Kidney (tissue), 14 donors: Measurements from ENCODE around the gene XPO6. TPM values are rescaled to one million over a fixed set of nuclear protein-coding genes. Genes with fewer than 3 reads are reported as not detected.

Experiments
- DNase-seq, 5 donors: peaks; one replicate each; pipeline ENCODE4 v3.0.0-alpha.2; 2013 to 2020
- FAIRE-seq: peaks from 2 replicates; lab custom pipeline; 2012; peaks lifted over from hg19 to GRCh38; lab: Jason Lieb, UNC
- H3K27ac ChIP-seq, 2 donors: one replicate each; pipeline ENCODE4 v1.7.0; 2013; ENCODE audit warnings: low read depth in 2 of 2, low read length in 2 of 2, inconsistent platforms in 1 of 2
- H3K27me3 ChIP-seq: one replicate; pipeline ENCODE4 v1.7.1; 2013; ENCODE audit warnings: low read length, inconsistent platforms; ENCODE audit not compliant: control insufficient read depth, insufficient read depth
- H3K36me3 ChIP-seq, 3 donors: one replicate each; pipeline versions ENCODE4 v1.7.0 to v1.7.1; 2013; ENCODE audit warnings: low read length in 3 of 3, control low read depth in 1 of 3, inconsistent platforms in 1 of 3; ENCODE audit not compliant: insufficient read depth in 3 of 3, control insufficient read depth in 2 of 3
- H3K4me1 ChIP-seq, 3 donors: one replicate each; pipeline versions ENCODE4 v1.7.0 to v1.7.1; 2013; ENCODE audit warnings: low read length in 3 of 3, inconsistent platforms in 1 of 3, low read depth in 1 of 3; ENCODE audit not compliant: control insufficient read depth in 2 of 3, insufficient read depth in 2 of 3
- H3K4me3 ChIP-seq, 3 donors: one replicate each; pipeline versions ENCODE4 v1.7.0 to v1.8.1; 2013; ENCODE audit warnings: low read length in 3 of 3, control low read depth in 1 of 3, inconsistent platforms in 1 of 3
- H3K9ac ChIP-seq, 3 donors: one replicate each; pipeline versions ENCODE4 v1.7.0 to v1.7.1; 2013; ENCODE audit warnings: low read length in 3 of 3, control low read depth in 1 of 3, inconsistent platforms in 1 of 3
- H3K9me3 ChIP-seq, 3 donors: one replicate each; pipeline versions ENCODE4 v1.7.0 to v1.7.1; 2013; ENCODE audit warnings: low read length in 3 of 3, control low read depth in 1 of 3, inconsistent platforms in 1 of 3; ENCODE audit not compliant: control insufficient read depth in 2 of 3, insufficient read depth in 1 of 3
- CTCF ChIP-seq: IDR thresholded peaks from 3 replicates; pipeline ENCODE4 v1.5.1; 2012; ENCODE audit warnings: mild to moderate bottlenecking, moderate library complexity, borderline replicate concordance; ENCODE audit not compliant: insufficient read depth; ENCODE audit errors: extremely low read depth
- intact Hi-C: fragments of 100-400 bp; cut with DNase I; formaldehyde crosslinking; loops from one replicate; pipeline ENCODE4 v1.11.1; 2022
- polyA plus RNA-seq: library from polyadenylated mRNA; stranded (reverse); fragments of 350-450 nt; fragmentation: Illumina TruSeq; extraction: RNeasy Lipid Tissue Mini Kit (QIAGEN cat#74804); gene quantifications from one replicate; pipeline ENCODE4 v1.2.3, GENCODE V29; 2014; ENCODE audit warnings: low read depth, low replicate concordance; ENCODE audit not compliant: insufficient read depth
- total RNA-seq: library from RNA; stranded (reverse); fragmentation: NEBNext Ultra II Directional; extraction: Animal tissue kit (Norgen Biotek cat#: 25700); gene quantifications from one replicate; pipeline ENCODE4 v1.2.1, GENCODE V29; 2021
- donor health status: control.
- donor health status: control.
- donor health status: control.
- donor health status: control.
- donor health status: control.
- donor health status: DM: yes; HTN: yes; CAD: no.
- donor health status: Normal renal cell carcinoma (clear cell type).

The XPO6 gene
- total and polyA plus RNA-seq, 2 donors from 2014 or later: 57.2 to 98.8 TPM

DNA sequence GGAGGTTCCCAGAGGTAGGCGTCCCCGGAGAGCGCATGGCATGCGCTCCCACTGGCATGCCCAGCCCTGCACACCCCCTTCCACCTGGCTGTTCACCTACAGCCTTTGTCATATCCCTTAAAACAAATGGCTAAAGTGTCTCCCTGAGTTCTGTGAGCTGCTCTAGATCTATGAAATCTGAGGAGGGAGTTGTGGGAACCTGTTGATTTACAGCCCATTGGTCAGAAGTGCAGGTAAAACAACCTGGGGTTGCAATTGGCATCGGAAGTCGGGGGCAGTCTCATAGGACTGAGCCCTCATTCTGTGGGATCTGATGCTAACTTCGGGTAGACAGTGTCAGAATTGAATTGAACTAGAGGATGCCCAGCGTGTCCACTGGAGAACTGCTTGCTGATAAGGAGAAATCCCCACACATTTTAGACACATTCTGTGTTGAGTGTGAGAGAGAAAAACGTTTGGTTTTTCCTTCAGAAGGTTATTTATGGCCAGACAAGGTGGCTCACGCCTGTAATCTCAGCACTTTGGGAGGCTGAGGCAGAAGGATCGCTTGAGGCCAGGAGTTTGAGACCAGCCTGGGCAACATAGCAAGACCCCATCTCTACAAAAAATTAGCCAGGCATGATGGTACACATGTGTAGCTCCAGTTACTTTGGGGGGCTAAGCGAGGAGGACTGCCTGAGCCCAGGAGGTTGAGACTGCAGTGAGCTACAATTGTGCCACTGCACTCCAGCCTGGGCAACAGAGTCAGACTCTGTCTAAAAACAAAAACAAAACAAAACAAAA lies 126.2 kb downstream of the XPO6 start:
- no peak for TF ChIP-seq CTCF
- no peaks in the 10 kb centered on the region for H3K36me3 ChIP-seq
- H3K4me3 ChIP-seq: no peak overlapping the region
- no peaks in the 10 kb centered on the region for H3K9me3 ChIP-seq
- intact Hi-C loops: no loop called here
- H3K27me3 ChIP-seq: no peaks in the 10 kb centered on the region
- no peak overlapping the region for H3K9ac ChIP-seq
- H3K4me1 ChIP-seq: no peaks in the 10 kb centered on the region
- FAIRE-seq (no peak), DNase-seq (peak in 1 of 5 donors; percentile 31)
- H3K27ac ChIP-seq: no peak overlapping the region

- H3K4me1 ChIP-seq: no peaks in the 10 kb centered on the region
- H3K27ac ChIP-seq: no peak overlapping the region
- no peaks in the 10 kb centered on the region for H3K9me3 ChIP-seq
- H3K4me3 ChIP-seq: no peak overlapping the region
- no peak for TF ChIP-seq CTCF
- no peak for FAIRE-seq
- no peak for DNase-seq
- no peak overlapping the region for H3K9ac ChIP-seq
- intact Hi-C loops: no loop called here
- no peaks in the 10 kb centered on the region for H3K36me3 ChIP-seq
- H3K27me3 ChIP-seq: no peaks in the 10 kb centered on the region
Measured at GRCh38 chr16:28084209-28084608, 127.6 kb downstream of the XPO6 start.

GRCh38 chr16:28082624-28083023 lies 129.1 kb downstream of the XPO6 start:
- Histone ChIP-seq H3K27ac (no peak overlapping the region), H3K4me1 (no peaks in the 10 kb centered on the region), H3K4me3 (no peak overlapping the region), H3K9me3 (no peaks in the 10 kb centered on the region), H3K27me3 (no peaks in the 10 kb centered on the region), H3K36me3 (no peaks in the 10 kb centered on the region), H3K9ac (no peak overlapping the region)
- intact Hi-C loops: no loop called here
- TF ChIP-seq CTCF: no peak
- FAIRE-seq: no peak
- DNase-seq: no peak
